Gastroesophageal sphincter (tissue), 3 donors: ENCODE measurements around the gene FGD1.

Experiments
- CTCF ChIP-seq, 4 experiments: fragments of 200-600 bp in 2 of 4; fragments of 450-650 bp in 2 of 4; sonication (generic) in 1 of 4; IDR thresholded peaks; one replicate each; pipeline ENCODE4 v1.5.1; 2017 to 2019; ENCODE audit warnings: antibody characterized with exemption in 4 of 4, mild to moderate bottlenecking in 2 of 4, moderate library complexity in 2 of 4
- EP300 ChIP-seq: sonication (generic); formaldehyde crosslinking; IDR thresholded peaks from one replicate; pipeline ENCODE4 v1.6.1; 2017; ENCODE audit warnings: antibody characterized with exemption, mild to moderate bottlenecking
- POLR2A ChIP-seq, 2 donors: fragments of 450-650 bp; IDR thresholded peaks; one replicate each; pipeline ENCODE4 v1.6.1; 2017; ENCODE audit warnings: antibody characterized with exemption in 2 of 2, mild to moderate bottlenecking in 2 of 2, moderate library complexity in 1 of 2

DNA sequence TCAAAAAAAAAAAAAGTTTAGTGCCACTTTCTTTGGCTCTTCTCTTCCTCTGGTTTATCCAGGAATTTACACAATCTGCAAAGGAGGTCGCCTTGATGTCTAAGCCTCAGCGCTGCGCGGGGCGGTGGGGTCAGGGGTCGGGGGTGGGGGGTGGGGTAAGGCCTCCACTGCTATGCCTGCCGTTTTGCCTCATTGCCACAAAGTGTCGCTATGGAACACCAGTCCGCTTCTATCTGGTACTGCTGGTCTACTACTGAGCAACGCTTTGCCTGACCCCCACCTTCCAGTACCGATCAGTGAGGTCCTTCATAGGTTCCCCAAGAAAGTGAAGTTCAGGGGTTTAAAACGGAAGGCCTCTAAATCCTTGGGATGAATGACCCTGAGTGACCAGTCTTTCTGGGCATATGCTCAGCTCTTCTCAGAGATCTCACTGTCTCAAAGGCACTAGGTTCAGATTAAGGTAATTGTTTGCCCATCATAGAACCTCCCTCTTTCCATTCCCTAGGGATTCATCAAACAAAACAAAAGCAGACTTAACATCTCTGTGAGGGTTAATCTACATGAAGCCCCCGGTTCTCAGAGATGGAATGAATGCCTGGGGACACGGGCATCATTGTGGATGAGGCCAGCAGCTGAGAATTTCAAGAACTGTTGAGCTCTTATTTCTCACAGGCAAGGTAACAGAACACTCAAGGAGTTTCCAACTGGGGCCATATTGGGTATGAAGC lies 72.7 kb downstream of the FGD1 start:
- TF ChIP-seq CTCF (IDR thresholded peaks at IDR 0.05) = peak in 1 of 4 experiments; percentile 15
- TF ChIP-seq EP300 = no peak
- no peak for TF ChIP-seq POLR2A (IDR thresholded peaks at IDR 0.05)
